ENCODE measurements around the gene PWP1.
"Not testable (repeated sequence)": the region's sequence is repeated elsewhere in the genome, so short reads cannot be mapped to it uniquely, and the experiment has no call there.

The PWP1 gene

DNA sequence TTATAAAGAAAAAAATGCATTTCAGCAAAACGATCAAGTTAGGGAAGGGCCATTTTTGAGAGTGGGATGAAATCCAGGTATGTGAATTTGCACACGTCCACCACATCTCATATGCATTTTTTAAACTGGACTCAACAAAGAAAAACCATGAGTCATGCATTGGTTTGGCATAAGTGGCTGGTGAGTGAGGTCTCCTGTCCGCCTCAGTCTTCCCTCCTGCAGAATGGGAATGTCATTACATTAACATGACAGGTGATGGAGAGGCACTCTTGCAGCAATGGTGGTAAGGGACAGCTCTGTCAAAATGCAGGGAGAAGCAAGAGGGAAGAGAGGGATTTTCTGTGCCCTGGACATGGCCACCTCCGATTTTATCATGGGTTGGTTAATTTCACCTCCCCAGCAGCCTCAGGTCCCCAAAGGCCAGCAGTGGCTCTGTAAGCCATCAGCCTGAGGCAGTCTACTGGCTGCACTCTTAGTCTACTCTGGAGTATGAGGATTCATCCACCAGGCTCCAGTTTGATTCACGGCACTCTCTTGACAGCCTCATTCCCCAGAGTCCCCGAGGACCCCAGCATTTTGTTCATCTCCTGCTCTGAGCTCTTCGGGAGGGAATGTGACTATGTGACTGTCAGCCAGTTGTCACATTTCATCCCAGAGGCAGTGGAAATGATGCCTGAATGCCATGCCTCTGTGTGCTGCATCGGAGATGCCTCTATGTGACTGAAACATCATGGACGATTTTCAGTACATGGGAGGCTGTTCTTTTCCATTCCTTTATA lies 17.1 kb upstream of the PWP1 start:
- no peak for DNase-seq (ENCODE audit: low read depth)

DNA sequence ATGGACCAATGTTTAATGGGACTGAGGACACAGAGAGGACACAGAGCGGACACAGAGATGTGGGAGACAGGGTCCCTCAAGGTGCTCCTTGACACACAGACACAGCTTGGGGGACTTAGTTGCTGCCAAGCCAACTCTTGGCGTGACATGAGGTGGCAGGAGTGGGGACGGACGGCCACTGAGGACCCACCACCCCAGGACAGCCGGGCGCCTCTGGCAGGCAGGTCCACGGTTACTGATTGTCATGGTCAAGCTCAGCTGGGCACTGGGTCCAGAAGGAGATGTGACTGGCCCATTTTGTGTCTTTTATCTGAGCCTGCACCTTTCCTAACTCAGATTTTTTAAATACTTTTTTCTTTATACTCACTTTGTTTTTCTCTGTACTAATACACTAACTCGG lies 15.7 kb upstream of the PWP1 start:
- no peak for DNase-seq (ENCODE audit: low read depth)

DNA sequence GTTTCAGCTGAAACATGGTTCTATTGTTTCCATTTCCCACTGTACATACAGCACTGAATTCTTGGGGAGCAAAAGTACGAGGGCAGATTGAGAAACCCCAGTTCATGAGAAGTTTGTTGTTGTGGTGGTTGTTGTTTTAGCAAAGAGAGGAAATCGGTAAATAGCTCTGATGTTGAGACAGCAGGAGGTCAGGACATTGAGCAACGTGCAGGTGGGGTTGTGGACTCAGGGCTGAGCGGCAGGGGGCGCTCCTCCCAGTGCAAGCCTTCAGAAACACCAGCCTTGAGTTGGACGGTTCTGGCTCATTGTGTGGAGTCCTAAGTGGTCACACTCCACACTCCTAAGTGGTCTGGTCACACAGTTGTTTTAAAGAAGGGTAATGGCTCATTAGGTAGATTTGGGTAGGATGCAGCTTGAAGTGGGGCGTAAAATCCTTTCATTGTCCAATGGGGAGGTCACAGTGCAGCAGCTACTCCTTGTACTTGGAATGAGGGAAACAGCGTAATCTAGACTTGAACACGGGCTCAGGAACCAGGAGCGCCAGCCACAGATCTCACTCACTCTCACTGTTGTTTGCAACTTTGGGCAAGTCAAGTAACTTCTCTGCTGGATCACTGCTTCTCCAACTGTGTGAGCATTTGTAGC lies 14.5 kb upstream of the PWP1 start:
- no peak for DNase-seq (ENCODE audit: low read depth)

DNA sequence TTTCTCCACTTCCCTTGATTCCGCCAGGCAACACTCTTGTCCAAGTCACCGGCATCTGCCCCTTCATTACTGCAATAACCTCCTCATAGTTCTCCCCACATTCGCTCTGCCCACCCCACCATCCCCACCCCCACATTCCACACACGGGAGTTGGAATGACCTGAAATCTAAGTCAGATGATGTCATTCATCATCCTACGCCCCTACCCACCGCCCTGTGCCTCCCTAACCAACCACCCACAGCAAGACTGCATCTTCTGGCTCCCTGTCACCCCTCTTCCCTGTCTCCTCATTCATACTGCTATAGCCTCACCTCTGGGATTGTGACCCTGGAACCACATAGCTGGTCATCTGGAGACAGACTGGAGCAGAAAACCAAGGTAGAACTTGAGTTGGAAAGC lies 7.9 kb upstream of the PWP1 start:
- DNase-seq (ENCODE audit: low read depth), result no peak

DNA sequence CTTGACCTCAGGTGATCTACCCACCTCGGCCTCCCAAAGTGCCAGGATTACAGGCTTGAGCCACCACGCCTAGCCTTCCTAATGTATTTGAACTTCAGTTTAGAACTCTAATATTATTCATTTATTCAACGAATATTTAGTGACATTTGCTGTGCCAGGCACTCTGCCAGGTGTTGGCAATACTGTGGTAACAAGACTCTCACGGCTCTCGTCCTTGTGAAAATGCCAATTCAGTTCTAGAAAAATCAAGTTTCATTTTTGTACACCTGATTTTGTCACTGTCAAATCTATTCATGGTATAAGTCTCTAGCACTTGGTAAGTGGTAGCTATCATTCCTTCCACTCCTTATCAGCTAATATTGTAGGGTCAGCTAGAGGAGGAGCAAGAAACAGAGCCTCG lies 6.3 kb upstream of the PWP1 start:
- DNase-seq (ENCODE audit: low read depth), result no peak

DNA sequence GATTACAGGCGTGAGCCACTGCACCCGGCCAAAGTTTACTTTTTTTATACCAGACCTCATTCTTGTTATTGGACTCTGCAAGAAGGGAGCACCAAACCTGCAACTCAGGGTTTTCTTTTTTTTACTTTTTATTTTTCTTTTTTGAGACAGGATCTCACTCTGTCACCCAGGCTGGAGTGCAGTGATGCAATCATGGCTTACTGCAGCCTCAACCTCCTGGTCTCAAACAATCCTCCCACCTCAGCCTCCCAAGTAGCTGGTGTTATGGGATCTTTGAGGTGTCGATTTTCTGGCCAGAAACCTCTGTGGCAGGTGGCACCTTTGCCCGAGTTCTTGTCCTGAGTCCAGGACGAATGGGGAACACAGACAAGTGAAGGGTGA lies 4.2 kb upstream of the PWP1 start:
- DNase-seq (ENCODE audit: low read depth), result no peak

DNA sequence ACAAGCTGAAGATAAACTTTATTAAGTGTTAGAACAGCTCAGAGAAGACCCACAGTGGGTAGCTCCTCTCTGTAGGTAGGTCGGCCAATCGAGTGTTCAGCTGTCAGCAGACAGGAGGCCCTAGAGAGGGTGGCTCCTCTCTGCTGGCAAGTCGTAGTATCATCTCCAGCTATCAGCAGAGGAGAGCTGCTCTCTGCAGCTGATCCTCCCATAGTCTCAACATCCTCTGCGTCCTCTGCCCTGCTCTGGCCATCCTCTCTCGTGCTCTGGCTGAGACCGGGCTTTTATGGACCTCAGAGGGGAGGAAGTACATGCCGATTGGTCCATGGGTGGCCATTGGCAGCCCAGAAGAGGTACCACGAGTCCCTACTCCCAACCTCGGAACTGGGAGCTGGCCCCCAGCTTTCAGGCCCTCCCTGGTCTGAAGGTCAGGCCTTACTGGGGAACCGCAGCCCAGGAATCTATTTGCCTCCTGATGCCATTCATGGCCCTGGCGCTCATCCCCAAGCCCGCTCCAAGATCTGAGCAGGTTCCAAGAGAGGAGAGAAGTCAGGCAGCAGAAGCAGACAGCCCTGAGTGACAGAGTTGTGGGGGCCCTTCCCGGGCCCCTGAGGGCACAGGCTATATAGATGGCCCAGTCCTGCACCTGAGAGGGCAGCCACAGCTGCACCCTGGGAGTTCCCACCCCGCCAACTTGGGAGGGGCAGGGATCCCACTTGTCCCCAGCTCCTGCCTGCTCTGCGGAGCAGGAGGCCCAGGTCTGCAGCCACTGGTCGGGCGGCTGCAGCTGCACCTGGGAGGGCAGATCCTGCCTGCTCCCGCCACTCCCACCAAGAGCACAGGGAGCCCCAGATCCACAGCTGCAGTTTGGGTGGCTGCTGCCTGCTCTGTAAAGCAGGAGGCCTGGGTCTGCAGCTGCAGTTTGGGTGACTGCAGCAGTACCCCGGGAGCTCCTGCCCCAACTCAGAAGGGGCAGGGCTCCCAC lies 3.5 kb upstream of the PWP1 start:
- no peak for DNase-seq (ENCODE audit: low read depth)

DNA sequence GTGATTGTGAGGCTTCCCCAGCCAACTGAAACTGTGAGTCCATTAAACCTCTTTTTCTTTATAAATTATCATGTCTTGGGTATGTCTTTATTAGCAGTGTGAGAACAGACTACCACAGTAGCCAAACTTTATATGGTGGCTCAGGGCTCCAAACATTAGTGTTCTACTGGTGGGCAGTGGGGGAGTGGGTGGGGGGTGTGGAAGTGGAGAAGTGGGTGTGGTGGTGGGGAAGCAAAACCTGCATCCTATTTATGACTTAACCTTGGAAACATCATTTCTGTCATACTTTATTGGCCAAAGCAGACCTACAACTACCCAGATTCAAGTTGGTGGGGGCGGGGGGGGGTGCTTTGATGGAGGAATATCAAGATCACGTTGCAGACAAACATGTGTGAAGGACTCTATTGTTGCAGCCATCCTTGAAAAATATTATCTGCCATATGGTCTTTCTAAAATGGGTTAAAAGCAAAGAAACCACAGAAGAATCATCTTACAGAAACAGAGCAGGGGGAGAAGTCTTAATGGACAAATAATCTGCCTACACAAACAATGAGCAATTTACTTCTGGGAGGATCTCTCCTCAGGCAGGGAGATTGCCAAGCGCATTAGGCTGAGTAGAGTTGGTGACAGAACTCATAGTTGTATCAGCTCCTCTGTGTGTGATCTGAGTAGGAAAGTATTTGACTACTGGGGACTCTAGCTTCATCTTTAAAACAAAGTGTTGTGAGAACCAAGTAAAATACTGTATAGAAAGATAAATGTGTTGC lies 1.4 kb upstream of the PWP1 start:
- no peak for DNase-seq (ENCODE audit: low read depth)

DNA sequence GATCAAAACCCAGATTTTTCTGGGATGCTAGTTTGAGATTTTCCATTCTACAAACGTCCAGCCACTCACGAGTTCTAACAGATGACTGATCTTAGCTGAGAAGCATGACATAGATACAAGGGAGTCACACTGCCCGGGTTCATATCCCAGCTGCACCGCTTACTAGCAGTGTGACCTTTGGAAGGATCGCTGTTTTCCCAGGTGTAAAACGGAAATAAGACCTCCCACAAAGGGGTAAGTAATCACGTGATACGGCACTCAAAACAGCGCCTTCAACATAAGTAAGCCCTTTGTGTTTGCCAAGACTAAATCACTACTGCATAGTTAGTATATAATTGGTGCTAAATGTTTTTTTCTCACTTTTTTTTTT lies 624 bp upstream of the PWP1 start:
- no peak for DNase-seq (ENCODE audit: low read depth)

DNA sequence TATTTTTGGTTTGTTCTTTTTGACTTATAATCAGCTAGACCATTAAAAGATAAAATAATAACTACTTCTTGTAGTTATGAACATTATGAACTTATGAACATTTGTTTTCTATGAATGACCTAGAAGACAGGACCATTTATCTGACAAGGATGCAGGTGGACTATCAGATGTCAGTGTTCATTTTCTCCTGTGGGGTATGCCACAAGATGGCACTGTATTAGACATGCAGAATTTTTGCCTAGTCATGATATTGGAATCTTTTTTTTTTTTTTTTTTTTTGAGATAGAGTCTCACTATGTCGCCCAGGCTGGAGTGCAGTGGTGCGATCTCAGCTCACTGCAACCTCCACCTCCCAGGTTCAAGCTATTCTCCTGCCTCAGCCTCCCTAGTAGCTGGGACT lies 10.2 kb downstream of the PWP1 start:
- not testable (repeated sequence) for DNase-seq (ENCODE audit: low read depth)

DNA sequence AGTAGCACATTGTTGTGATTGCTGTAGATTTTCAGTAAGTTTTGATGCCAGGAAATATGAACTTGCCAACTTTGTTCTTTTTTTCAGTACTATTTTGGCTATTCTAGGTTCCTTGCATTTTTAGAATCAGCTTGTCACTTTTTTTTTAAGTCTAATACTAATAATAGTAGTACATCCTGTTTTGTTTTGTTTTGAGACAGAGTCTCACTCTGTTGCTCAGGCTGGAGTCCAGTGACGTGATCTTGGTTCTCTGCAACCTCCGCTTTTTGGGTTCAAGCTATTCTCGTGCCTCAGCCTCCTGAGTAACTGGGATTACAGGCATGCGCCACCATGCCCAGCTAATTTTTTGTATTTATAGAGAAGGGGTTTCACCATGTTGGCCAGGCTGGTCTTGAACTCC lies 16.5 kb downstream of the PWP1 start:
- no peak for DNase-seq (ENCODE audit: low read depth)

DNA sequence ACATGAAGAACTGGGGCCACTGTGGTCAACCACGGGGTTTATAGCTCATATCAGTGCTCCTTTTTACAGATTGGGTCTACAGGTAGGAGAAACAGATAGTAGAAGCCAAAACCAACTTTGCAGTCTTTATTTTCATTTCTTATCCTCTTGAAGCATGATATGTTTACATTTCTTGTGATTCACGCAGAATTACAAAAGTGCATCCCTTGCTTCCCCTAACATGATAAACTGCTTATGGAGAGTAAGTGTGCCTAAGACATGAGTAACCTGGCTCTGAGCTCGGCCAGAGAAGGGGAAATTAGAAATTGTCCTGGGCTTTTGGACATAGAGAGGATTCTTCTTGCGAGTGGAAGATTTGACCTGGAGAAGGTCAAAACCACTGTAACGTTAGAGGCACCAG lies 18.4 kb downstream of the PWP1 start:
- DNase-seq (ENCODE audit: low read depth), result no peak

DNA sequence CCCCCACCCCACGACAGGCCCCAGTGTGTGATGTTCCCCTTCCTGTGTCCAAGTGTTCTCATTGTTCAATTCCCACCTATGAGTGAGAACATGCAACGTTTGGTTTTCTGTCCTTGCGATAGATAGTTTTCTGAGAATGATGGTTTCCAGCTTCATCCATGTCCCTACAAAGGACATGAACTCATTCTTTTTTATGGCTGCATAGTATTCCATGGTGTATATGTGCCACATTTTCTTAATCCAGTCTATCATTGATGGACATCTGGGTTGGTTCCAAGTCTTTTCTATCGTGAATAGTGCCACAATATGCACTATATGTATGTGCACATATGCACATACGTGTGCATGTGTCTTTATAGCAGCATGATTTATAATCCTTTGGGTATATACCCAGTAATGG lies 19.9 kb downstream of the PWP1 start:
- DNase-seq (ENCODE audit: low read depth), result not testable (repeated sequence)

DNA sequence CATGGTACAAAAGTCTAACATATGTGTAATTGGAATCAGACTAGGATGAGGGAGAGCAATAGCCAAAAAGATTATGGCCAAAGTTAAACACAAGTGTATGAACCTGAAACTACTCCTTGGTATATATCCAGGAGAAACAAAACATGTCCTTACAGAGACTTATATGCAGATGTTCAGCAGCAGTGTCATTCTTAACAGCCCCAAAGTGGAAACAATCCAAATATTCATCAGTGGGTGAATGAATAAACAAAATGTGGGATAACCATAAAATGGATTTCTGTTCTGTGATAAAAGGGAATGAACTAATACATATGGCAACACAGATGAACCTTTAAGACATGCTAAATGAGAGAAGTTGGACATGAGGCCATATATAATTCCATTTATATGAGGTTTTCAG lies 30.2 kb downstream of the PWP1 start:
- no peak for DNase-seq (ENCODE audit: low read depth)

DNA sequence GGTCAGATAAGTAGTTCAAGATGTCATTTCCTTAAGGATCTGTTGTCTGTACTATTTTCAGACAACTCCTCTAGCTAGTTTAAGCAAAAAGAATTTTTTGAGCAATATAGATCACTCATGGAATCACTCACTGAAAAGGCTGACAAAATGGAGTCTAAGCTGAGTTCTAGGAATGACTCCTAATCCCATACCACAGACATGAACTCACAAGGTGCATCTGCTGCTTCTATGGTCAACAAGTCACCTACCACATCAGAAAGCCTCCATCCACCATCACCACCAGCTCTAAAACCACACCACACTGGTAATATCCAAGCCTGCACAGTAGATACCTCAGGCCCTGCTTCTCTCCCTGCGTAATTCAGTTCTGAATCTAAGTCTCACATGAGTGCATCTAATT lies 33.0 kb downstream of the PWP1 start:
- DNase-seq (ENCODE audit: low read depth), result no peak

DNA sequence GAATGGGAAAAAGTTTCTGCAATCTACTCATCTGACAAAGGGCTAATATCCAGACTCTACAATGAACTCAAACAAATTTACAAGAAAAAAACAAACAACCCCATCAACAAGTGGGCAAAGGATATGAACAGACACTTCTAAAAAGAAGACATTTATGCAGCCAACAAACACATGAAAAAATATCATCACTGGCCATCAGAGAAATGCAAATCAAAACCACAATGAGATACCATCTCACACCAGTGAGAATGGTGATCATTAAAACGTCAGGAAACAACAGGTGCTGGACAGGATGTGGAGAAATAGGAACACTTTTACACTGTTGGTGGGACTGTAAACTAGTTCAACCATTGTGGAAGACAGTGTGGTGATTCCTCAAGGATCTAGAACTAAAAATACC lies 41.7 kb downstream of the PWP1 start:
- not testable (repeated sequence) for DNase-seq (ENCODE audit: low read depth)

DNA sequence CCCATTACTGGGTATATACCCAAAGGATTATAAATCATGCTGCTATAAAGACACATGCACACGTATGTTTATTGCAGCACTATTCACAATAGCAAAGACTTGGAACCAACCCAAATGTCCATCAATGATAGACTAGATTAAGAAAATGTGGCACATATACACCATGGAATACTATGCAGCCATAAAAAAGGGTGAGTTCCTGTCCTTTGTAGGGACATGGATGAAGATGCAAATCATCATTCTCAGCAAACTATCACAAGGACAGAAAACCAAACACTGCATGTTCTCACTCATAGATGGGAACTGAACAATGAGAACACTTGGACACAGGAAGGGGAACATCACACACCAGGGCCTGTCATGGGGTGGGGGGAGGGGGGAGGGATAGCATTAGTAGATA lies 42.1 kb downstream of the PWP1 start:
- DNase-seq (ENCODE audit: low read depth), result not testable (repeated sequence)

DNA sequence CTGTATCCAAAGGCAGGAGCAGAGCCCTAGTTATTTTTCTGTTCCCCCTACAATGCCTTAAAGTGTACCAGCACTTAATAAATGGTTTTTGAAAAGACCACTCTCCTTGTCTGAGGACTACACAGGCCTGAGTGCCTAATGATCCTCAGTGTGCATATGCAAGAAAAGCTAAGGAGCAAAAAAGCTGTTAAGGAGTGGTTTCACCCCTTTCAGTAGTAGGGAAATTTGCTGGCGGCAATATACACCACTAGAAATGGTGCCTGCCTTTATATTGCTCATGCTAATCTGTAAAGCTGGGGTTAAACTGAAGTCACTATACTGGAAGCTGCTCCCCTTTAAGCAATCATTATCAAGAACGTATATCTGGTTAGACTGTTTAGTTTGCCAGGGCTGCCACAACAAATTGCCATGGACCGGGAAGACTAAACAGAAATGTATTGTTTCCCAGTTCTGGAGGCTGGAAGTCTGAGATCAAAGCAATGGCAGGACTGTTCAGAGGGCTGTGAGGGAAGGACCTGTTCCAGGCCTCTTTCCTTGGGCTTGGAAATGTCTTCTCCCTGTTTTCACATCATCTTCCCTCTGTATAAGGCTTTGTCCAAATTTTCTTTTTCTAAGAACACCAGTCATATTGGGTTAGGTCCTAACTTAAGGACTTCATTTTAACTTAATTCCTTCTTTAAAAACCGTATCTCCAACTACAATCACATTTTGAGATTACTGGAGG lies 45.2 kb downstream of the PWP1 start:
- DNase-seq (ENCODE audit: low read depth), result no peak

DNA sequence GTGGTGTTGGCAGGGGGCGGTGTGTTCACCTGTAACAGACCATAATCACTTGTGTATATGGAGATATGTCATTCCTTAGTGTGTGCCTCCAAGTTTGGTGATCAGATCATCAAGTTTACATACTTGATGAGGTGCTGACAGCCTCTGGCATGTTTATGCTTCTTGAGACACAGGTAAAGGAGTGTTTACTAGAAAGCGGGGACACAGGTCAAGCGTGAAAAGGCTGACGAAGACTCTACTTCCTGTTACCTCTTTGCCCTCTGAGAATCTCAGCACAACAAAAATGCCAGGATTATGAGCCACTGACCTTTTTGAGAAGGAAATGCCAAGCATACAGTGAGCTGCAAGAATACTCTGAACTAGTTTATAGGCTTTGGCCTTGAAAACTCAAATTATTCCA lies 45.8 kb downstream of the PWP1 start:
- DNase-seq (ENCODE audit: low read depth), result no peak

DNA sequence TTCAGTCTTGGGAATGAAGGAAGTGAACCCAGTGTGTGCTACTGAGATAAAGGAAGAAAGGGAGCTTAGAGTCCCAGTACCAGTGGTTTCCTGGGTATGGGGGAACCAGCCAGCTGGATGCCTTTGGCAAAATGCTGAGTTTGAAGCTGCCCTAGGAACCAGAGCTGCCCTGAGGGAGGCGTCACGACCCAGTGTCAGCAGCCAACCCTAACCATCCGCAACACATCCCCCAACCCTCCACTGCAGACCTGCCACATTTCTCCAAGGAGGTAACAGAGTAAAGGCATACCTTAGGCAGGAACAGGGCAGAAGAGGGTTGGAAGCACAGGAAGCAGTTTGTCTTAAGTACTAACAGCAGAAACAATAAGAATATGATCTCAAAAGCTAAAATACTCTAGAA lies 46.8 kb downstream of the PWP1 start:
- no peak for DNase-seq (ENCODE audit: low read depth)

DNA sequence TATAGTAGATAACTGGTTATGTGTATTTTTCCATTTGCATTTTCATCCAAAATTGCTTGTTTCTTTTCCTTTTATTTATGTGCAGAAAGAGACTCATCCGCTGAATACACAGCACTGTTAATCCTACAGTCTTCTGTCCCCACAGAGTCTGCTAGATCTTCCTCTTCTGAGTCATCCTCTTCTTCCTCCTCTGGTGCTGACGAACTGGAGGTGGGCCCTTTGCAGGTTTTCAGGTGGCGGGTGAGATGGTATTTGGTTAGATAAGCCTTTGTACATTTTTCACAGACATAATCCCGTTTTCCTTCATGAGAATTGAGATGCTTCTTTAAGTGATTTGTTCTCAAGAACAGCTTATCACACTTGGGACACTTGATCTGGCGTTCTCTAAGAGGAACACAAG lies 48.5 kb downstream of the PWP1 start:
- DNase-seq (ENCODE audit: low read depth), result no peak

Data from activated T-helper 9 cell treated with anti-CD3 and anti-CD28 coated beads, Interleukin-2, amount 50 U/mL, for 16 hours (primary cell).